GM23338 (cell line): ENCODE results near the gene KLK2. TPM values are rescaled to one million over a fixed set of nuclear protein-coding genes. Genes with fewer than 3 reads are reported as not detected.

Experiments
- ATAC-seq: fragments of 200-7000 bp; cut with Tn5 transposase; 3 replicates; pipeline ENCODE4 v1.9.1; 2020
- DNase-seq: peaks from one replicate; pipeline ENCODE4 v3.0.0-alpha.2; 2015; ENCODE audit warnings: low spot score
- H2AFZ ChIP-seq: fragments of 200-600 bp; sonication (generic); 2 replicates; pipeline ENCODE4 v1.8.0; 2016; ENCODE audit warnings: antibody characterized with exemption, mild to moderate bottlenecking, moderate library complexity
- H3F3A ChIP-seq: fragments of 200-600 bp; sonication (generic); replicated peaks from 2 replicates; pipeline ENCODE4 v1.8.0; 2017; ENCODE audit warnings: antibody characterized with exemption, mixed run types, low read depth
- H3K27ac ChIP-seq: fragments of 200-600 bp; sonication (generic); 2 replicates; pipeline ENCODE4 v1.6.1; 2016; ENCODE audit warnings: low read depth
- H3K27me3 ChIP-seq: fragments of 200-600 bp; sonication (generic); 2 replicates; pipeline ENCODE4 v1.8.0; 2016; ENCODE audit warnings: mild to moderate bottlenecking, mixed run types, moderate library complexity; ENCODE audit not compliant: insufficient read depth
- H3K36me3 ChIP-seq: fragments of 200-600 bp; sonication (generic); 2 replicates; pipeline ENCODE4 v1.8.0; 2016; ENCODE audit warnings: mild to moderate bottlenecking; ENCODE audit not compliant: insufficient read depth
- H3K4me1 ChIP-seq: fragments of 200-600 bp; sonication (generic); 2 replicates; pipeline ENCODE4 v1.8.0; 2016; ENCODE audit warnings: mild to moderate bottlenecking, moderate library complexity; ENCODE audit not compliant: insufficient read depth
- H3K4me2 ChIP-seq: fragments of 200-600 bp; sonication (generic); 2 replicates; pipeline ENCODE4 v1.7.1; 2017; ENCODE audit warnings: mixed run types
- H3K4me3 ChIP-seq: fragments of 200-600 bp; sonication (generic); 2 replicates; pipeline ENCODE4 v1.6.1; 2016; ENCODE audit warnings: mixed run types
- H3K79me2 ChIP-seq: fragments of 200-600 bp; sonication (generic); replicated peaks from 2 replicates; pipeline ENCODE4 v1.8.0; 2017; ENCODE audit warnings: mild to moderate bottlenecking; ENCODE audit not compliant: insufficient read depth
- H3K9me2 ChIP-seq: fragments of 200-600 bp; sonication (generic); 2 replicates; pipeline ENCODE4 v1.8.0; 2017; ENCODE audit not compliant: insufficient read depth
- H4K20me1 ChIP-seq: fragments of 200-600 bp; sonication (generic); replicated peaks from 2 replicates; pipeline ENCODE4 v1.8.0; 2017; ENCODE audit warnings: mild to moderate bottlenecking; ENCODE audit not compliant: insufficient read depth
- H3K27ac Mint-ChIP-seq: 2 replicates; pipeline ENCODE4 v1.8.0; 2020; ENCODE audit warnings: inconsistent platforms, mild to moderate bottlenecking, moderate library complexity, mixed read lengths
- H3K27me3 Mint-ChIP-seq: 3 replicates; pipeline ENCODE4 v1.8.0; 2022; ENCODE audit warnings: low read depth, mild to moderate bottlenecking, moderate library complexity, mixed read lengths, inconsistent platforms; ENCODE audit not compliant: insufficient read depth, poor library complexity
- H3K36me3 Mint-ChIP-seq: 3 replicates; pipeline ENCODE4 v1.8.0; 2021; ENCODE audit warnings: low read depth, mild to moderate bottlenecking, inconsistent platforms, moderate library complexity, mixed read lengths
- H3K4me1 Mint-ChIP-seq: 3 replicates; pipeline ENCODE4 v1.8.0; 2020; ENCODE audit warnings: mild to moderate bottlenecking, inconsistent platforms, mixed read lengths
- H3K4me3 Mint-ChIP-seq: 3 replicates; pipeline ENCODE4 v1.8.0; 2021; ENCODE audit warnings: moderate library complexity, mild to moderate bottlenecking, inconsistent platforms, mixed read lengths
- H3K9me3 Mint-ChIP-seq: 3 replicates; pipeline ENCODE4 v1.8.0; 2020; ENCODE audit warnings: moderate library complexity, mild to moderate bottlenecking, inconsistent platforms, mixed read lengths
- CREB1 ChIP-seq: fragments of 250-450 bp; sonication (Bioruptor Pico); IDR thresholded peaks from 2 replicates; pipeline ENCODE4 v1.5.0; 2020; ENCODE audit warnings: low read depth, mild to moderate bottlenecking, moderate library complexity
- EZH2 ChIP-seq: fragments of 200-600 bp; sonication (generic); IDR thresholded peaks from one replicate; pipeline ENCODE4 v1.8.0; 2017; ENCODE audit warnings: antibody characterized with exemption, mild to moderate bottlenecking, low read depth; ENCODE audit not compliant: unreplicated experiment
- EZH2phosphoT487 ChIP-seq: fragments of 200-600 bp; sonication (generic); IDR thresholded peaks from one replicate; pipeline ENCODE4 v1.8.1; 2018; ENCODE audit warnings: antibody characterized with exemption; ENCODE audit not compliant: unreplicated experiment
- JUNB ChIP-seq: IDR thresholded peaks from one replicate; pipeline ENCODE4 v1.6.1; 2016; ENCODE audit warnings: antibody characterized with exemption; ENCODE audit not compliant: unreplicated experiment
- NANOG ChIP-seq: IDR thresholded peaks from 2 replicates; pipeline ENCODE4 v1.6.1; 2016; ENCODE audit warnings: antibody characterized with exemption, borderline replicate concordance
- POLR2AphosphoS5 ChIP-seq: IDR thresholded peaks from 2 replicates; pipeline ENCODE4 v1.6.1; 2016; ENCODE audit warnings: antibody characterized with exemption, low read depth
- STAT1 ChIP-seq: IDR thresholded peaks from one replicate; pipeline ENCODE4 v1.6.1; 2016; ENCODE audit warnings: antibody characterized with exemption; ENCODE audit not compliant: unreplicated experiment
- ZNF114 ChIP-seq: fragments of 250-450 bp; sonication (Bioruptor Pico); IDR thresholded peaks from 2 replicates; pipeline ENCODE4 v1.5.0; 2020; ENCODE audit warnings: mild to moderate bottlenecking, moderate library complexity
- ZNF331 ChIP-seq: fragments of 250-450 bp; sonication (Bioruptor Pico); IDR thresholded peaks from 2 replicates; pipeline ENCODE4 v1.5.0; 2020; ENCODE audit warnings: low read depth, mild to moderate bottlenecking, moderate library complexity
- polyA plus RNA-seq: library from polyadenylated mRNA; unstranded; fragments of >200 nt; fragmentation: Nextera tagmentation; extraction: Ambion mirVana; gene quantifications from 2 replicates; pipeline ENCODE4 v1.2.1, GENCODE V29; 2016
- total RNA-seq: library from RNA; depleted of rRNA; stranded (reverse); fragments of >200 nt; shearing (Covaris generic); gene quantifications from 2 replicates; pipeline ENCODE4 v1.2.3, GENCODE V29; 2014
- TF ChIP-seq, protein P1 (sequence below): IDR thresholded peaks from 2 replicates; pipeline ENCODE4 v1.6.1; 2016; ENCODE audit warnings: antibody characterized with exemption
- TF ChIP-seq, protein P2 (sequence below), 2 experiments: fragments of 200-600 bp in 1 of 2; sonication (generic) in 1 of 2; conservative IDR thresholded peaks; 2 replicates each; pipeline versions ENCODE4 v1.5.1 to v1.6.1; 2016 to 2017; ENCODE audit warnings: antibody characterized with exemption in 2 of 2, low read depth in 2 of 2, mild to moderate bottlenecking in 2 of 2, moderate library complexity in 1 of 2
- TF ChIP-seq, protein P3 (sequence below): fragments of 250-450 bp; sonication (Bioruptor Pico); IDR thresholded peaks from 2 replicates; pipeline ENCODE4 v1.5.0; 2020; ENCODE audit warnings: mild to moderate bottlenecking, moderate library complexity
- TF ChIP-seq, protein P4 (sequence below): IDR thresholded peaks from one replicate; pipeline ENCODE4 v1.6.1; 2018; ENCODE audit warnings: antibody characterized with exemption; ENCODE audit not compliant: unreplicated experiment

The KLK2 gene
- total and polyA plus RNA-seq, 2 experiments from 2014 or later: 0.18 to 0.69 TPM

DNA sequence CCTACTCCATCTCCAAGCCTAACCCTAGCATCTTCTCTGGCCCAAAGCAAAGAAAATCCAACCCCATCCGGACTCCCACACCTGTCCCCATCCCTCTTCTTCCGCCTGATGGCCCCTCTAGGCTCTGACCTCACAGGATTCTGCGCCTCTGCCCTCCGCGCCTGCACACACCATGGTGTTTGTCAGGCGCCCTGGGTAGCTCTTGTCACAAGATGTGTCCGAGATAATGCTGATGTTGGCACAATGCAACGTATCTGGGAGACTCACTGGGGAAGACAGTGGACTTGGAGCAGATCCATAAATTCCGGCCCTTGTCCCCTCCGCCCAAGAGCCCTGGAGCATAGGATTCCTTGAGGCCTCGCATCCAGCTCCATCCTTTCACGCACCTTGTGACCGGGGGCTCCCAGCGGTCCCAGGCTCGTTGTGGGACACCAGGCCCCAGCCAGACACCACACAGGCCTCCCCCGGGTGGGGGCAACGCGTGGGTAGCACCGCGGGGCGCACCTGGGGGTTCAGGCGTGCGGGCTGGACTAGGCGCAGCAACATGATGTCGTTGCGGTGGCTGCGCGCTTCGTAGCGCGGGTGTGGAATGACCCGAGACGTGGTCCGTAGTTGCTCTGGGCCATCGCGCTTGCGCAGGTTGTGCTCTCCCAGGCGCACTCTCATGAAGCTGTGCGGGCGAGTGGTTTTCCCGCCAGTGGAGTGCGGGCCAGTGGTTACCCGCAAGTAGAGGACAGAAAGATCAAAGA lies 46.6 kb upstream of the KLK2 start:
- Mint-ChIP-seq H3K27me3 (peaks cover 19% of the 10 kb centered on the region), H3K9me3 (peaks cover 7% of the 10 kb centered on the region; the same call in 1 of the 3 replicates), H3K27ac (no peak overlapping the region), H3K36me3 (no peaks in the 10 kb centered on the region), H3K4me1 (no peaks in the 10 kb centered on the region), H3K4me3 (no peak overlapping the region)
- Histone ChIP-seq H3K9me2 (no peaks in the 10 kb centered on the region), H3K4me2 (no peak overlapping the region), H2AFZ (no peak overlapping the region), H3K36me3 (no peaks in the 10 kb centered on the region), H3F3A (no peaks in the 10 kb centered on the region), H3K79me2 (no peaks in the 10 kb centered on the region), H3K4me3 (no peak overlapping the region), H3K27ac (no peak overlapping the region), H3K4me1 (peaks cover 1% of the 10 kb centered on the region; the same call in 1 of the 2 replicates), H4K20me1 (no peaks in the 10 kb centered on the region), H3K27me3 (peaks cover 14% of the 10 kb centered on the region)
- ATAC-seq (no peak), DNase-seq (no peak)
- no peak for TF ChIP-seq NANOG
- TF ChIP-seq STAT1: no peak
- TF ChIP-seq, protein P1, sequence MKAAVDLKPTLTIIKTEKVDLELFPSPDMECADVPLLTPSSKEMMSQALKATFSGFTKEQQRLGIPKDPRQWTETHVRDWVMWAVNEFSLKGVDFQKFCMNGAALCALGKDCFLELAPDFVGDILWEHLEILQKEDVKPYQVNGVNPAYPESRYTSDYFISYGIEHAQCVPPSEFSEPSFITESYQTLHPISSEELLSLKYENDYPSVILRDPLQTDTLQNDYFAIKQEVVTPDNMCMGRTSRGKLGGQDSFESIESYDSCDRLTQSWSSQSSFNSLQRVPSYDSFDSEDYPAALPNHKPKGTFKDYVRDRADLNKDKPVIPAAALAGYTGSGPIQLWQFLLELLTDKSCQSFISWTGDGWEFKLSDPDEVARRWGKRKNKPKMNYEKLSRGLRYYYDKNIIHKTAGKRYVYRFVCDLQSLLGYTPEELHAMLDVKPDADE: no peak
- no peak for TF ChIP-seq JUNB
- TF ChIP-seq, protein P2, sequence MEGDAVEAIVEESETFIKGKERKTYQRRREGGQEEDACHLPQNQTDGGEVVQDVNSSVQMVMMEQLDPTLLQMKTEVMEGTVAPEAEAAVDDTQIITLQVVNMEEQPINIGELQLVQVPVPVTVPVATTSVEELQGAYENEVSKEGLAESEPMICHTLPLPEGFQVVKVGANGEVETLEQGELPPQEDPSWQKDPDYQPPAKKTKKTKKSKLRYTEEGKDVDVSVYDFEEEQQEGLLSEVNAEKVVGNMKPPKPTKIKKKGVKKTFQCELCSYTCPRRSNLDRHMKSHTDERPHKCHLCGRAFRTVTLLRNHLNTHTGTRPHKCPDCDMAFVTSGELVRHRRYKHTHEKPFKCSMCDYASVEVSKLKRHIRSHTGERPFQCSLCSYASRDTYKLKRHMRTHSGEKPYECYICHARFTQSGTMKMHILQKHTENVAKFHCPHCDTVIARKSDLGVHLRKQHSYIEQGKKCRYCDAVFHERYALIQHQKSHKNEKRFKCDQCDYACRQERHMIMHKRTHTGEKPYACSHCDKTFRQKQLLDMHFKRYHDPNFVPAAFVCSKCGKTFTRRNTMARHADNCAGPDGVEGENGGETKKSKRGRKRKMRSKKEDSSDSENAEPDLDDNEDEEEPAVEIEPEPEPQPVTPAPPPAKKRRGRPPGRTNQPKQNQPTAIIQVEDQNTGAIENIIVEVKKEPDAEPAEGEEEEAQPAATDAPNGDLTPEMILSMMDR (conservative IDR thresholded peaks at IDR 0.05; ENCODE audit: low read depth in 2 of 2): no peak
- TF ChIP-seq POLR2AphosphoS5: no peak
- TF ChIP-seq ZNF331 (CRISPR knock-in tag): no peak
- TF ChIP-seq EZH2phosphoT487: no peak
- TF ChIP-seq EZH2: no peak
- TF ChIP-seq CREB1 (CRISPR knock-in tag): no peak
- TF ChIP-seq ZNF114 (CRISPR knock-in tag): no peak
- TF ChIP-seq, protein P3, sequence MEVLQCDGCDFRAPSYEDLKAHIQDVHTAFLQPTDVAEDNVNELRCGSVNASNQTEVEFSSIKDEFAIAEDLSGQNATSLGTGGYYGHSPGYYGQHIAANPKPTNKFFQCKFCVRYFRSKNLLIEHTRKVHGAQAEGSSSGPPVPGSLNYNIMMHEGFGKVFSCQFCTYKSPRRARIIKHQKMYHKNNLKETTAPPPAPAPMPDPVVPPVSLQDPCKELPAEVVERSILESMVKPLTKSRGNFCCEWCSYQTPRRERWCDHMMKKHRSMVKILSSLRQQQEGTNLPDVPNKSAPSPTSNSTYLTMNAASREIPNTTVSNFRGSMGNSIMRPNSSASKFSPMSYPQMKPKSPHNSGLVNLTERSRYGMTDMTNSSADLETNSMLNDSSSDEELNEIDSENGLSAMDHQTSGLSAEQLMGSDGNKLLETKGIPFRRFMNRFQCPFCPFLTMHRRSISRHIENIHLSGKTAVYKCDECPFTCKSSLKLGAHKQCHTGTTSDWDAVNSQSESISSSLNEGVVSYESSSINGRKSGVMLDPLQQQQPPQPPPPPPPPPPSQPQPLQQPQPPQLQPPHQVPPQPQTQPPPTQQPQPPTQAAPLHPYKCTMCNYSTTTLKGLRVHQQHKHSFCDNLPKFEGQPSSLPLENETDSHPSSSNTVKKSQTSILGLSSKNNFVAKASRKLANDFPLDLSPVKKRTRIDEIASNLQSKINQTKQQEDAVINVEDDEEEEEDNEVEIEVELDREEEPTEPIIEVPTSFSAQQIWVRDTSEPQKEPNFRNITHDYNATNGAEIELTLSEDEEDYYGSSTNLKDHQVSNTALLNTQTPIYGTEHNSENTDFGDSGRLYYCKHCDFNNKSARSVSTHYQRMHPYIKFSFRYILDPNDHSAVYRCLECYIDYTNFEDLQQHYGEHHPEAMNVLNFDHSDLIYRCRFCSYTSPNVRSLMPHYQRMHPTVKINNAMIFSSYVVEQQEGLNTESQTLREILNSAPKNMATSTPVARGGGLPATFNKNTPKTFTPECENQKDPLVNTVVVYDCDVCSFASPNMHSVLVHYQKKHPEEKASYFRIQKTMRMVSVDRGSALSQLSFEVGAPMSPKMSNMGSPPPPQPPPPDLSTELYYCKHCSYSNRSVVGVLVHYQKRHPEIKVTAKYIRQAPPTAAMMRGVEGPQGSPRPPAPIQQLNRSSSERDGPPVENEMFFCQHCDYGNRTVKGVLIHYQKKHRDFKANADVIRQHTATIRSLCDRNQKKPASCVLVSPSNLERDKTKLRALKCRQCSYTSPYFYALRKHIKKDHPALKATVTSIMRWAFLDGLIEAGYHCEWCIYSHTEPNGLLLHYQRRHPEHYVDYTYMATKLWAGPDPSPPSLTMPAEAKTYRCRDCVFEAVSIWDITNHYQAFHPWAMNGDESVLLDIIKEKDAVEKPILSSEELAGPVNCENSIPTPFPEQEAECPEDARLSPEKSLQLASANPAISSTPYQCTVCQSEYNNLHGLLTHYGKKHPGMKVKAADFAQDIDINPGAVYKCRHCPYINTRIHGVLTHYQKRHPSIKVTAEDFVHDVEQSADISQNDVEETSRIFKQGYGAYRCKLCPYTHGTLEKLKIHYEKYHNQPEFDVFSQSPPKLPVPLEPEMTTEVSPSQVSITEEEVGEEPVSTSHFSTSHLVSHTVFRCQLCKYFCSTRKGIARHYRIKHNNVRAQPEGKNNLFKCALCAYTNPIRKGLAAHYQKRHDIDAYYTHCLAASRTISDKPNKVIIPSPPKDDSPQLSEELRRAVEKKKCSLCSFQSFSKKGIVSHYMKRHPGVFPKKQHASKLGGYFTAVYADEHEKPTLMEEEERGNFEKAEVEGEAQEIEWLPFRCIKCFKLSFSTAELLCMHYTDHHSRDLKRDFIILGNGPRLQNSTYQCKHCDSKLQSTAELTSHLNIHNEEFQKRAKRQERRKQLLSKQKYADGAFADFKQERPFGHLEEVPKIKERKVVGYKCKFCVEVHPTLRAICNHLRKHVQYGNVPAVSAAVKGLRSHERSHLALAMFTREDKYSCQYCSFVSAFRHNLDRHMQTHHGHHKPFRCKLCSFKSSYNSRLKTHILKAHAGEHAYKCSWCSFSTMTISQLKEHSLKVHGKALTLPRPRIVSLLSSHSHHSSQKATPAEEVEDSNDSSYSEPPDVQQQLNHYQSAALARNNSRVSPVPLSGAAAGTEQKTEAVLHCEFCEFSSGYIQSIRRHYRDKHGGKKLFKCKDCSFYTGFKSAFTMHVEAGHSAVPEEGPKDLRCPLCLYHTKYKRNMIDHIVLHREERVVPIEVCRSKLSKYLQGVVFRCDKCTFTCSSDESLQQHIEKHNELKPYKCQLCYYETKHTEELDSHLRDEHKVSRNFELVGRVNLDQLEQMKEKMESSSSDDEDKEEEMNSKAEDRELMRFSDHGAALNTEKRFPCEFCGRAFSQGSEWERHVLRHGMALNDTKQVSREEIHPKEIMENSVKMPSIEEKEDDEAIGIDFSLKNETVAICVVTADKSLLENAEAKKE (CRISPR knock-in tag): no peak
- TF ChIP-seq, protein P4, sequence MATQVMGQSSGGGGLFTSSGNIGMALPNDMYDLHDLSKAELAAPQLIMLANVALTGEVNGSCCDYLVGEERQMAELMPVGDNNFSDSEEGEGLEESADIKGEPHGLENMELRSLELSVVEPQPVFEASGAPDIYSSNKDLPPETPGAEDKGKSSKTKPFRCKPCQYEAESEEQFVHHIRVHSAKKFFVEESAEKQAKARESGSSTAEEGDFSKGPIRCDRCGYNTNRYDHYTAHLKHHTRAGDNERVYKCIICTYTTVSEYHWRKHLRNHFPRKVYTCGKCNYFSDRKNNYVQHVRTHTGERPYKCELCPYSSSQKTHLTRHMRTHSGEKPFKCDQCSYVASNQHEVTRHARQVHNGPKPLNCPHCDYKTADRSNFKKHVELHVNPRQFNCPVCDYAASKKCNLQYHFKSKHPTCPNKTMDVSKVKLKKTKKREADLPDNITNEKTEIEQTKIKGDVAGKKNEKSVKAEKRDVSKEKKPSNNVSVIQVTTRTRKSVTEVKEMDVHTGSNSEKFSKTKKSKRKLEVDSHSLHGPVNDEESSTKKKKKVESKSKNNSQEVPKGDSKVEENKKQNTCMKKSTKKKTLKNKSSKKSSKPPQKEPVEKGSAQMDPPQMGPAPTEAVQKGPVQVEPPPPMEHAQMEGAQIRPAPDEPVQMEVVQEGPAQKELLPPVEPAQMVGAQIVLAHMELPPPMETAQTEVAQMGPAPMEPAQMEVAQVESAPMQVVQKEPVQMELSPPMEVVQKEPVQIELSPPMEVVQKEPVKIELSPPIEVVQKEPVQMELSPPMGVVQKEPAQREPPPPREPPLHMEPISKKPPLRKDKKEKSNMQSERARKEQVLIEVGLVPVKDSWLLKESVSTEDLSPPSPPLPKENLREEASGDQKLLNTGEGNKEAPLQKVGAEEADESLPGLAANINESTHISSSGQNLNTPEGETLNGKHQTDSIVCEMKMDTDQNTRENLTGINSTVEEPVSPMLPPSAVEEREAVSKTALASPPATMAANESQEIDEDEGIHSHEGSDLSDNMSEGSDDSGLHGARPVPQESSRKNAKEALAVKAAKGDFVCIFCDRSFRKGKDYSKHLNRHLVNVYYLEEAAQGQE: no peak
